SK-N-SH (cell line): ENCODE measurements around the gene NANS.
"Not testable (repeated sequence)": the region's sequence is repeated elsewhere in the genome, so short reads cannot be mapped to it uniquely, and the experiment has no call there.

Experiments used
- EP300 ChIP-seq, 2 experiments: IDR thresholded peaks; 2 replicates each; pipeline versions ENCODE4 v1.4.0 to v1.6.1; 2012; ENCODE audit warnings: borderline replicate concordance in 1 of 2, low read depth in 1 of 2, low read length in 1 of 2
- GABPA ChIP-seq: IDR thresholded peaks from 2 replicates; pipeline ENCODE4 v1.4.0; 2012; ENCODE audit warnings: low read depth, mild to moderate bottlenecking
- POLR2AphosphoS5 ChIP-seq: IDR thresholded peaks from 2 replicates; pipeline ENCODE4 v1.6.1; 2012; ENCODE audit warnings: low read depth, low read length
- RAD21 ChIP-seq: IDR thresholded peaks from 2 replicates; pipeline ENCODE4 v1.6.1; 2012; ENCODE audit warnings: mild to moderate bottlenecking, low read length
- RXRA ChIP-seq: IDR thresholded peaks from 2 replicates; pipeline ENCODE4 v1.4.0; 2012; ENCODE audit warnings: low read depth, mild to moderate bottlenecking, borderline replicate concordance
- SIN3A ChIP-seq: IDR thresholded peaks from 2 replicates; pipeline ENCODE4 v1.6.1; 2012; ENCODE audit warnings: low read depth, mild to moderate bottlenecking, low read length, moderate library complexity, borderline replicate concordance
- TAF1 ChIP-seq: IDR thresholded peaks from 2 replicates; pipeline ENCODE4 v1.6.1; 2012; ENCODE audit warnings: low read depth, mild to moderate bottlenecking, low read length, moderate library complexity, borderline replicate concordance
- YY1 ChIP-seq: IDR thresholded peaks from 2 replicates; pipeline ENCODE4 v1.4.0; 2012; ENCODE audit warnings: low read depth, mild to moderate bottlenecking
- TF ChIP-seq, protein P1 (sequence below): fragments of 200-600 bp; sonication (generic); IDR thresholded peaks from 2 replicates; pipeline ENCODE4 v1.6.1; 2017; ENCODE audit warnings: antibody characterized with exemption, mild to moderate bottlenecking, moderate library complexity

DNA sequence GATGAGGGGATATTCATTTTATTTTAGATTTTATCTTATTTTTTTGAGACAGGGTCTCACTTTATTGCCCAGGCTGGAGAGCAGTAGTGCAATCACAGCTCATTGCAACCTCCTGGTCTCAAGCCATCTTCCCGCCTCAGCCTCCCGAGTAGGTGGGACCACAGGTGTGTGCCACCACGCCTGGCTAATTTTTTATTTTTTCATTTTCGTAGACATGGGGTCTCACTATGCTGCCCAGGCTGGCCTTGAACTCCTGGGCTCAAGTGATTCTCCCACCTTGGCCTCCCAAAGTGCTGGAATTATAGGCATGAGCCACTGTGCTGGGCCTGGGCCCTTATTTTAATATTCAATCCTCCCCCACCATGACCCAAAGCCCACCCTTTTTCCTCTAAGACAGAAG is 73.5 kb downstream of the NANS start:
- TF ChIP-seq GABPA; EP300 (IDR thresholded peaks at IDR 0.05; ENCODE audit: borderline replicate concordance in 1 of 2, low read depth in 1 of 2, low read length in 1 of 2); RXRA; SIN3A; TAF1; POLR2AphosphoS5; YY1; RAD21: not testable (repeated sequence)
- TF ChIP-seq, protein P1, sequence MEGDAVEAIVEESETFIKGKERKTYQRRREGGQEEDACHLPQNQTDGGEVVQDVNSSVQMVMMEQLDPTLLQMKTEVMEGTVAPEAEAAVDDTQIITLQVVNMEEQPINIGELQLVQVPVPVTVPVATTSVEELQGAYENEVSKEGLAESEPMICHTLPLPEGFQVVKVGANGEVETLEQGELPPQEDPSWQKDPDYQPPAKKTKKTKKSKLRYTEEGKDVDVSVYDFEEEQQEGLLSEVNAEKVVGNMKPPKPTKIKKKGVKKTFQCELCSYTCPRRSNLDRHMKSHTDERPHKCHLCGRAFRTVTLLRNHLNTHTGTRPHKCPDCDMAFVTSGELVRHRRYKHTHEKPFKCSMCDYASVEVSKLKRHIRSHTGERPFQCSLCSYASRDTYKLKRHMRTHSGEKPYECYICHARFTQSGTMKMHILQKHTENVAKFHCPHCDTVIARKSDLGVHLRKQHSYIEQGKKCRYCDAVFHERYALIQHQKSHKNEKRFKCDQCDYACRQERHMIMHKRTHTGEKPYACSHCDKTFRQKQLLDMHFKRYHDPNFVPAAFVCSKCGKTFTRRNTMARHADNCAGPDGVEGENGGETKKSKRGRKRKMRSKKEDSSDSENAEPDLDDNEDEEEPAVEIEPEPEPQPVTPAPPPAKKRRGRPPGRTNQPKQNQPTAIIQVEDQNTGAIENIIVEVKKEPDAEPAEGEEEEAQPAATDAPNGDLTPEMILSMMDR: not testable (repeated sequence)
